Activated T-helper 2 cell treated with anti-CD3 and anti-CD28 coated beads, Interferon-gamma antibody, Interleukin-2, Interleukin-4, amounts not matched to agents 10 μg/mL and 5 μg/mL and 100 μg/mL, durations not matched to agents 14 hours and 24 hours and 36 hours (primary cell): Measurements from ENCODE around the gene CCDC32. TPM values are rescaled to one million over a fixed set of nuclear protein-coding genes. Genes with fewer than 3 reads are reported as not detected.

Experiments used
- DNase-seq: peaks from one replicate; pipeline ENCODE4 v3.0.0; 2021; ENCODE audit warnings: low spot score
- H3K27ac Mint-ChIP-seq: one replicate; pipeline ENCODE4 v1.8.0; 2021; ENCODE audit warnings: mixed read lengths
- H3K27me3 Mint-ChIP-seq: one replicate; pipeline ENCODE4 v1.8.0; 2021; ENCODE audit warnings: low read depth, mixed read lengths
- H3K36me3 Mint-ChIP-seq: one replicate; pipeline ENCODE4 v1.8.0; 2021; ENCODE audit warnings: low read depth, mixed read lengths
- H3K4me1 Mint-ChIP-seq: one replicate; pipeline ENCODE4 v1.8.0; 2021; ENCODE audit warnings: low read depth, mixed read lengths
- H3K4me3 Mint-ChIP-seq: one replicate; pipeline ENCODE4 v1.8.0; 2021; ENCODE audit warnings: low read depth, mild to moderate bottlenecking, moderate library complexity, mixed read lengths
- H3K9me3 Mint-ChIP-seq: one replicate; pipeline ENCODE4 v1.8.0; 2021; ENCODE audit warnings: mixed read lengths
- intact Hi-C: fragments of 100-400 bp; cut with micrococcal nuclease; formaldehyde crosslinking; loops from one replicate; pipeline ENCODE4 v1.15.1; 2023
- total RNA-seq: library from RNA; stranded (reverse); gene quantifications from 2 replicates; pipeline ENCODE4 v1.2.3, GENCODE V29; 2022

The CCDC32 gene
- total RNA-seq: 32.7 and 34.0 TPM in 2 replicates

GRCh38 chr15:40564591-40565332 is at the start of gene CCDC32:
CCDC32 (minus strand) TSS chr15:40565042; CDS start chr15:40563015, 2,027 bp downstream.
- DNase-seq: peak; percentile 96
- intact Hi-C loops: no loop called here
- Mint-ChIP-seq H3K4me1 (peaks cover 30% of the 10 kb centered on the region), H3K9me3 (no peaks in the 10 kb centered on the region), H3K36me3 (peaks cover 12% of the 10 kb centered on the region), H3K27ac (peak within 1 kb of the TSS; percentile 95), H3K27me3 (no peaks in the 10 kb centered on the region), H3K4me3 (peak within 1 kb of the TSS; percentile 96)

GRCh38 chr15:40613080-40613479 is 48.2 kb upstream of the CCDC32 start:
- no peaks in the 10 kb centered on the region for H3K4me1 Mint-ChIP-seq
- H3K27ac Mint-ChIP-seq: no peak overlapping the region
- no peak for DNase-seq
- peaks cover 37% of the 10 kb centered on the region for H3K36me3 Mint-ChIP-seq
- no peak overlapping the region for H3K4me3 Mint-ChIP-seq
- H3K27me3 Mint-ChIP-seq: no peaks in the 10 kb centered on the region
- no peaks in the 10 kb centered on the region for H3K9me3 Mint-ChIP-seq
- intact Hi-C loops: no loop called here

- Mint-ChIP-seq H3K4me1 (peaks cover 3% of the 10 kb centered on the region), H3K27ac (no peak overlapping the region), H3K27me3 (no peaks in the 10 kb centered on the region), H3K36me3 (peaks cover 31% of the 10 kb centered on the region), H3K4me3 (no peak overlapping the region), H3K9me3 (no peaks in the 10 kb centered on the region)
- intact Hi-C loops: no loop called here
- DNase-seq: no peak
These were observed 39.1 kb upstream of the CCDC32 start for GRCh38 chr15:40603935-40604334.

- intact Hi-C loops: no loop called here
- no peak overlapping the region for H3K27ac Mint-ChIP-seq
- DNase-seq: no peak
- no peaks in the 10 kb centered on the region for H3K27me3 Mint-ChIP-seq
- peaks cover 15% of the 10 kb centered on the region for H3K36me3 Mint-ChIP-seq
- no peak overlapping the region for H3K4me3 Mint-ChIP-seq
- peaks cover 3% of the 10 kb centered on the region for H3K4me1 Mint-ChIP-seq
- H3K9me3 Mint-ChIP-seq: no peaks in the 10 kb centered on the region
These were observed 36.1 kb upstream of the CCDC32 start for GRCh38 chr15:40600956-40601355.

GRCh38 chr15:40598672-40599071 is 33.8 kb upstream of the CCDC32 start:
- H3K36me3 Mint-ChIP-seq: peaks cover 10% of the 10 kb centered on the region
- DNase-seq: no peak
- no peaks in the 10 kb centered on the region for H3K27me3 Mint-ChIP-seq
- intact Hi-C loops: loop anchor here (10.0 kb wide), 2 partner anchors 96 to 166 kb away; partner anchors contain the start of genes C15orf62, GCHFR and RAD51
- H3K9me3 Mint-ChIP-seq: no peaks in the 10 kb centered on the region
- no peak overlapping the region for H3K4me3 Mint-ChIP-seq
- no peak overlapping the region for H3K27ac Mint-ChIP-seq
- peaks cover 12% of the 10 kb centered on the region for H3K4me1 Mint-ChIP-seq

- intact Hi-C loops: loop anchor here (10.0 kb wide), 2 partner anchors 97 to 167 kb away; partner anchors contain the start of genes C15orf62, GCHFR and RAD51
- Mint-ChIP-seq H3K4me3 (no peak overlapping the region), H3K27me3 (no peaks in the 10 kb centered on the region), H3K4me1 (peaks cover 15% of the 10 kb centered on the region), H3K36me3 (peaks cover 8% of the 10 kb centered on the region), H3K9me3 (no peaks in the 10 kb centered on the region), H3K27ac (no peak overlapping the region)
- DNase-seq: no peak
These were observed 33.3 kb upstream of the CCDC32 start for GRCh38 chr15:40598126-40598525.

GRCh38 chr15:40597024-40597423 is 32.2 kb upstream of the CCDC32 start:
- no peak overlapping the region for H3K27ac Mint-ChIP-seq
- no peak overlapping the region for H3K4me3 Mint-ChIP-seq
- H3K4me1 Mint-ChIP-seq: peaks cover 19% of the 10 kb centered on the region
- DNase-seq: no peak
- H3K9me3 Mint-ChIP-seq: no peaks in the 10 kb centered on the region
- intact Hi-C loops: loop anchor here (10.0 kb wide), 2 partner anchors 98 to 168 kb away; partner anchors contain the start of genes C15orf62, GCHFR and RAD51
- H3K36me3 Mint-ChIP-seq: peaks cover 6% of the 10 kb centered on the region
- H3K27me3 Mint-ChIP-seq: no peaks in the 10 kb centered on the region

- Mint-ChIP-seq H3K27me3 (no peaks in the 10 kb centered on the region), H3K4me1 (peaks cover 19% of the 10 kb centered on the region), H3K27ac (no peak overlapping the region), H3K36me3 (peaks cover 6% of the 10 kb centered on the region), H3K4me3 (peak overlapping the region; percentile 33), H3K9me3 (no peaks in the 10 kb centered on the region)
- DNase-seq: no peak
- intact Hi-C loops: loop anchor here (10.0 kb wide), 2 partner anchors 99 to 169 kb away; partner anchors contain the start of genes C15orf62, GCHFR and RAD51
These were observed 30.9 kb upstream of the CCDC32 start for GRCh38 chr15:40595773-40596172.

- H3K27me3 Mint-ChIP-seq: no peaks in the 10 kb centered on the region
- H3K4me1 Mint-ChIP-seq: peaks cover 19% of the 10 kb centered on the region
- intact Hi-C loops: loop anchor here (10.0 kb wide), 2 partner anchors 100 to 170 kb away; partner anchors contain the start of genes C15orf62, GCHFR and RAD51
- no peak for DNase-seq
- H3K36me3 Mint-ChIP-seq: peaks cover 1% of the 10 kb centered on the region
- peak overlapping the region; percentile 99 for H3K27ac Mint-ChIP-seq
- H3K9me3 Mint-ChIP-seq: no peaks in the 10 kb centered on the region
- H3K4me3 Mint-ChIP-seq: peak overlapping the region; percentile 93
These were observed 30.4 kb upstream of the CCDC32 start for GRCh38 chr15:40595219-40595618.

- no peaks in the 10 kb centered on the region for H3K27me3 Mint-ChIP-seq
- peak overlapping the region; percentile 93 for H3K4me3 Mint-ChIP-seq
- H3K27ac Mint-ChIP-seq: peak overlapping the region; percentile 99
- no peaks in the 10 kb centered on the region for H3K36me3 Mint-ChIP-seq
- peaks cover 24% of the 10 kb centered on the region for H3K4me1 Mint-ChIP-seq
- intact Hi-C loops: loop anchor here (1.0 to 10.0 kb wide), 4 partner anchors 25 to 298 kb away; partner anchors contain the start of genes C15orf62, GCHFR, RAD51 and RPUSD2
- no peak for DNase-seq
- H3K9me3 Mint-ChIP-seq: no peaks in the 10 kb centered on the region
These were observed 29.6 kb upstream of the CCDC32 start for GRCh38 chr15:40594429-40594836.

- Mint-ChIP-seq H3K36me3 (no peaks in the 10 kb centered on the region), H3K27me3 (no peaks in the 10 kb centered on the region), H3K9me3 (no peaks in the 10 kb centered on the region), H3K4me3 (peak within 1 kb of the TSS; percentile 93), H3K27ac (peak within 1 kb of the TSS; percentile 99), H3K4me1 (peaks cover 24% of the 10 kb centered on the region)
- intact Hi-C loops: loop anchor here (1.0 to 10.0 kb wide), 4 partner anchors 25 to 298 kb away; partner anchors contain the start of genes C15orf62, GCHFR, RAD51 and RPUSD2
- DNase-seq: peak; percentile 90
These were observed 29.0 kb upstream of the CCDC32 start, which contains the start of gene KNL1 for GRCh38 chr15:40593588-40594428. KNL1 (plus strand) TSS chr15:40594249; CDS start chr15:40602932, 8,683 bp downstream.

GRCh38 chr15:40593165-40593564 is 28.3 kb upstream of the CCDC32 start:
- Mint-ChIP-seq H3K4me1 (peaks cover 24% of the 10 kb centered on the region), H3K9me3 (no peaks in the 10 kb centered on the region), H3K4me3 (no peak overlapping the region), H3K27ac (no peak overlapping the region), H3K36me3 (no peaks in the 10 kb centered on the region), H3K27me3 (no peaks in the 10 kb centered on the region)
- DNase-seq: no peak
- intact Hi-C loops: loop anchor here (5.0 to 10.0 kb wide), 3 partner anchors 102 to 299 kb away; partner anchors contain the start of genes C15orf62, GCHFR, RAD51 and VPS18
